GM13977 (cell line): ENCODE measurements around the gene CPAMD8.

Experiments
- DNase-seq: peaks from one replicate; pipeline ENCODE4 v3.0.0; 2012; ENCODE audit warnings: low spot score
- in situ Hi-C: fragments of 300-500 bp; cut with MboI; formaldehyde crosslinking; loops from one replicate; pipeline ENCODE4 v1.12.0; 2022; ENCODE audit warnings: low sequenced_read_pairs, low pct_unique_long_range_greater_than_20kb, mixed read lengths, inconsistent platforms; ENCODE audit not compliant: unreplicated experiment
- TF ChIP-seq, protein P1 (sequence below): IDR thresholded peaks from 2 replicates; pipeline ENCODE4 v1.5.1; 2012; ENCODE audit warnings: mild to moderate bottlenecking, control low read depth; ENCODE audit not compliant: insufficient read depth; ENCODE audit errors: extremely low read depth, missing control alignments

CPAMD8 gene

DNA sequence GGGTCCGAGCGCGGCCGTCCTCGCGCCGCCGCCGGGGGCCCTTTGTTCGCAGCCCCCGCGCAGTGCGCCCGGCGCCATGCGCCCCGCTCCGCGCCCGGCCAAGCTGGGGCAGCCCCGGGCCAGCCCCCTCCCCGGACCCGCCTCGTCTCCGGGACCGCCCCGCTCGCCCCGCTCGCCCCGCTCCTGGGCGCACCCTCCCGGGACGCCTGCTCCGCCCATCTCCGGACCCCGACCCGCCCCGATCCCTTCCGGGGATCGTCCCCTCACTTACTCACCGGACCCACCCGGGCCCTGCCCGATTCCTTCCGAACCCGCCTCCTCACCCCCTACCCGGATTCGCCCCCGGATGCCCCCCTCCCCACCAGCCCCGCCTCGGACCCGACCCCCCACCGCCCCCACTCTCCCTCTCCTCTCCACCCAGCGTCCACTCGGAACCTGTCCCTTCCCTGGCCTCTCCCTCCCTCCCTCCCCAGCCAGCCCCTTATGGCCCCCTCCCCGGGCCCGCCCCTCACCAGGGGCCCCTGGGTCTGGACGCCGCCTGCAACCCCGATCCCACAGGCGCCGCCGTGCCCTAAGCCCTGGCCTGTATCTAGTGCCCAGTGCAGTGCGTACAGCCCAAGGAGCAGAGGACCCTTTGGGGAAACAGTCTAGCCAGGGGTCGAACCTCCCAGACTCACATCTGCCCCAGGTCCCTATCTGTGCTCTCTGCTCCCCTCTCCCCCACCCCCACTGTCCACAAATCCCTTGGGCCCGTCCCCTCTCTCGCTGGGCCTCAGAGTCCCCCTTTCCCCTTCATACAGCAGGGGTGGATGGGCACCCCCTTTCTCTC lies at the start of gene CPAMD8:
Gene CPAMD8 (minus strand): TSS at position 105 of the 829 bp plus-strand sequence. CDS start 168 bp downstream, outside the sequence.
- in situ Hi-C loops = no loop called here
- TF ChIP-seq, protein P1, sequence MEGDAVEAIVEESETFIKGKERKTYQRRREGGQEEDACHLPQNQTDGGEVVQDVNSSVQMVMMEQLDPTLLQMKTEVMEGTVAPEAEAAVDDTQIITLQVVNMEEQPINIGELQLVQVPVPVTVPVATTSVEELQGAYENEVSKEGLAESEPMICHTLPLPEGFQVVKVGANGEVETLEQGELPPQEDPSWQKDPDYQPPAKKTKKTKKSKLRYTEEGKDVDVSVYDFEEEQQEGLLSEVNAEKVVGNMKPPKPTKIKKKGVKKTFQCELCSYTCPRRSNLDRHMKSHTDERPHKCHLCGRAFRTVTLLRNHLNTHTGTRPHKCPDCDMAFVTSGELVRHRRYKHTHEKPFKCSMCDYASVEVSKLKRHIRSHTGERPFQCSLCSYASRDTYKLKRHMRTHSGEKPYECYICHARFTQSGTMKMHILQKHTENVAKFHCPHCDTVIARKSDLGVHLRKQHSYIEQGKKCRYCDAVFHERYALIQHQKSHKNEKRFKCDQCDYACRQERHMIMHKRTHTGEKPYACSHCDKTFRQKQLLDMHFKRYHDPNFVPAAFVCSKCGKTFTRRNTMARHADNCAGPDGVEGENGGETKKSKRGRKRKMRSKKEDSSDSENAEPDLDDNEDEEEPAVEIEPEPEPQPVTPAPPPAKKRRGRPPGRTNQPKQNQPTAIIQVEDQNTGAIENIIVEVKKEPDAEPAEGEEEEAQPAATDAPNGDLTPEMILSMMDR = no peak
- no peak for DNase-seq

DNA sequence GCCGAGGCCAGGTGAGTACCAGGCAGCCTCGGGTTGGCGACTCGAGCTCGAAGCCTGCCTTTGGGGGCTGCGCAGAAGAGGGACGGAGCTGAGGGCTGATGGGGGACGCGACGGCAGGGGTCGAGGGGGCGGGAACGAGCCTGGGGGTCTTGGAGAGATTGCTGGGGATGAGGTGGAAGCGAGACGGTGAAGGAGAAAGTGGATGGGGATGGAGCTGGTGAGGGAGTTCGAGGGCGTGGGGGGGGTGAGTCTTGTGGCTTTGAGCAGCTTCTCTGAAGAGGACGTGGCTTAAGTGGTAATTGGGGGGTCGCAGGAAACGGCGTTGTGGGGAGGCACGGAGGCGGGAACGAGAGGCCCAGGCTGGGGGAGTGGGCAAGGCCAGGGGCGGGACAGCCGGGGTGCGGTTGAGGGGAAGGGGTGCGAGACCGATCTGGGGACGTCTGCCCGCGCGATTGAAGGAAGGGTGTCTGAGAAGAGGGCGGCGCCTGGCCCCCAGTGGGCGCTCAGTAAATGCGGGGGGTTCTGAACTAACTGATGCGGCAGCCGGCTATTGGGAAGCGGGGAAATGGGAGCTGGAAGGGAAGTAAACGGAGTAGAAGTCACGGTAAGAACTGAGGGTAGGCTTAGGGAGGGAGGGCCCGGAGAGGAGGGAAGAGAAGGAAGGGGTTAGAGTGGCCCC lies 49.4 kb upstream of the CPAMD8 start:
- in situ Hi-C loops = no loop called here
- TF ChIP-seq, protein P1 = no peak
- DNase-seq = peak; percentile 59

DNA sequence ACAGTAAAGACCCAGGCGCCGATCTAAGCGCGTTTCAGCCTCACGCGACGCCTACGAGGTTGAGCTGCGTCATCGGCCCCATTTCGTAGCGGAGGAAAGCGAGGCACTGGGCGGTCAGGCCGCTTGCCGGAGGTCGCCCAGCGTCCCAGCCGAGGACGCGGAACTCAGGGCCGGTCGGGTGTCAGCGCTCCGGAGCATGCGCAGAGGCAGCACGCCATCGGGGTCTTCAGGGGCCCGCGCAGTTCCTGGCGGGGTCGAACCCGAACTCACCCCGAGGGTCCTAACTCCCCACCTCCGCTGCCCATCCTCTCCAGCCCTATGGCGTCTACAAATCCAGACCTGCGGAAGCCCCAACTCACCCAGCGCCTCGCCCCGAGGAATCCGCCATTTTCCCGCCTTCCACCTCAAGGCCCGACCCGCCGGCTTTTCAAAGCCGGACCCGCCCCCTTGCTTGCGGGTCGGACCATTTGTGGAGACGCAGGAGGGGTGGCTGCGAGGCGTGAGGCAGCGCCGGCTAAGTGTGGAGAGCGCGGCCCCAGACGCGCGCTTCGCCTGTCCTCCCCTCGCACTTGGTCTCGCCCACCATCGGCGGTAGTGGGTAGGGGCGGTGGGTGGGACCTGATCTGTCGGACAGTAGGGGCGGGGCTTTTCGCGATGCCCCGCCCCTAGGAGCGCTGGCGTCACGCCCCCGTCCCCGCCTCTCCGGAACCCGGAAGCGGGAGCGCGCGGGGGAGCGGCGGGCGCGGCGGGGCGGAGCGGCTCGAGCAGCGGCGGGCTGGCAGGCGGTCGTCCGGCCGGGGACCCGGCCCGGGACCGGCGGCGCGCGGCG lies 48.6 kb upstream of the CPAMD8 start, which contains the start of the genes HAUS8 and MYO9B:
Gene HAUS8 (minus strand): TSS at position 418 of the 829 bp plus-strand sequence. CDS start 30 bp downstream, at position 388.
Gene MYO9B (plus strand): TSS at position 743 of the 829 bp plus-strand sequence. CDS start 25,941 bp downstream, outside the sequence.
- DNase-seq = peak; percentile 99
- in situ Hi-C loops = no loop called here
- TF ChIP-seq, protein P1 = no peak

DNA sequence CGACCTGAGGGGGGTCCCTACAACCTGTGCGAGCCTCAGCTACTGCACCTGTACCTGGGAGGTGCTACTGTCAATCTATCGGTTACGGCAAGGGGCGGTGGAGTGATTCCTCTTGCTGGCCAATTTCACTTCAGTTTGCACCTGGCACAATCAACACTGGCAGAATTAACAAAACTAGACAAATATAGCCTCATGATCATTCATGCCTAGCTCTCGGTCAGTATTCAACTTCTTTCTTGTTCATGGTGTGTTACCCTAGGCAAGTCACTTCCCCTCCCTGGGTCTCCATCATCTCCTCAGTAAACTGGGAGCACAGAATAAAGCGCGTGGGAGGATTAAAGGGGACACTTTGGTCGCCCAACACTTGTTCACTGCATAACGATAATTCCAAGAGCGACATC lies 48.0 kb upstream of the CPAMD8 start:
- TF ChIP-seq, protein P1 = no peak
- peak; percentile 32 for DNase-seq
- in situ Hi-C loops = no loop called here

DNA sequence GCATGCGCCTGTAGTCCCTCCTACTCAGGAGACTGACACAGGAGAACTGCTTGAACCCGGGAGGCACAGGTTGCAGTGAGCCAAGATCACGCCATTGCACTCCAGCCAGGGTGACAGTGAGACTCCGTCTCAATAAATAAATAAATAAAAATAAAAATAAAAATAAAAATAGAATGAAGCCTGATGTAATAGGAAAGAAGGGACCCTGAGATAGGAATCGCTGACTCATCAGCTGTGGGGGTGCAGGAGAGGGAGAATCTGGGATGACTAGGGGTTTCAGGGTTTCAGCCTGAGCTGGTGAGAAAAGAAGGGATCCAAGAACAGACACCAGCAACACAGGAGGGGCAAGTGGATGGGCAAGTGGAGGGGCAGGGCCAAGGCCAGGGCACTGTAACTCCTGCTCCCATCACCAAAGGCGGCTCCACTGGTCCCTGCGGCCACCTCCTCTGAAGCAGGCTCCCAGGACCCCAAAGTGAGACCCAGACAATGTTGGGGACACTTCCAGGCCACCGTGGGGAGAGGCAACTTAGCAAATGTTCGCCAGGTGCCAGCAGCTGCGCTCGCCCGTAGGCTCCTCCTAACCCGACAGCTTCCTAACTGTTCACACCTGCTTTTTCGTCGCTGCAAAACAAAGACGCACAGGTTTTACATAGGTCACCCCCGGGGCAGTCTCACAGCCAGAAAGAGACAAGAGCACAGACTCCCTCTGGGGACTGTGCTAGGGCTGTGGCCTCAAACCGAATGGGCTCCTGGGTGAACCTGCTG lies 47.4 kb upstream of the CPAMD8 start:
- TF ChIP-seq, protein P1 = no peak
- in situ Hi-C loops = no loop called here
- peak; percentile 44 for DNase-seq
